Endothelial cell of umbilical vein (primary cell): ENCODE measurements around the gene DAAM1. TPM values are rescaled to one million over a fixed set of nuclear protein-coding genes. Genes with fewer than 3 reads are reported as not detected.

Experiments
- BruUV-seq: library from RNA; stranded (reverse); fragments of 400-500 nt; replicated peaks from 2 replicates; lab custom pipeline; 2021; lab: Mats Ljungman, UMichigan
- CTCF ChIA-PET: fragments of 300-600, 350-600 bp; sonication (Branson Sonifier 250); formaldehyde crosslinking; loops from one replicate; lab custom pipeline; 2021; ENCODE audit warnings: antibody characterized with exemption, inconsistent platforms; lab: Charles Lee
- POLR2A ChIA-PET: fragments of 300-600, 350-600 bp; sonication (Branson Sonifier 250); formaldehyde crosslinking; loops from one replicate; lab custom pipeline; 2021; ENCODE audit warnings: antibody characterized with exemption, inconsistent platforms; lab: Charles Lee
- DNase-seq: peaks from one replicate; pipeline ENCODE4 v3.0.0-alpha.2; 2011; ENCODE audit warnings: low read depth, low spot score
- FAIRE-seq: peaks from 2 replicates; lab custom pipeline; 2011; peaks lifted over from hg19 to GRCh38; lab: Jason Lieb, UNC
- H2AFZ ChIP-seq: 2 replicates; pipeline ENCODE4 v1.6.0; 2012; ENCODE audit warnings: low read depth, low read length, control low read depth, inconsistent platforms
- H3K27ac ChIP-seq: 2 replicates; pipeline ENCODE4 v1.5.1; 2011; ENCODE audit warnings: low read depth, mild to moderate bottlenecking, control low read depth, low read length, moderate library complexity; ENCODE audit not compliant: insufficient read depth
- H3K27me3 ChIP-seq, 2 experiments: 2 replicates each; pipeline versions ENCODE4 v1.6.0 to v1.6.1; 2011; ENCODE audit warnings: low read length in 2 of 2, mixed read lengths in 1 of 2; ENCODE audit not compliant: control insufficient read depth in 2 of 2, insufficient read depth in 2 of 2
- H3K36me3 ChIP-seq, 2 experiments: 2 replicates in 1 of 2; 3 replicates in 1 of 2; pipeline ENCODE4 v1.5.1; 2011; ENCODE audit warnings: low read length in 2 of 2, mild to moderate bottlenecking in 1 of 2, moderate library complexity in 1 of 2; ENCODE audit not compliant: control insufficient read depth in 2 of 2, insufficient read depth in 2 of 2; ENCODE audit errors: extremely low read depth in 1 of 2
- H3K4me1 ChIP-seq: 3 replicates; pipeline ENCODE4 v1.5.1; 2011; ENCODE audit warnings: mild to moderate bottlenecking, low read length; ENCODE audit not compliant: control insufficient read depth, insufficient read depth; ENCODE audit errors: extremely low read depth
- H3K4me2 ChIP-seq: 2 replicates; pipeline ENCODE4 v1.6.1; 2011; ENCODE audit warnings: low read length, control low read depth, mixed read lengths; ENCODE audit not compliant: insufficient read depth
- H3K4me3 ChIP-seq, 3 experiments: fragments of 200-600 bp in 1 of 3; sonication (generic), shearing (Covaris generic) in 1 of 3; replicated peaks in 1 of 3; 2 replicates each; pipeline ENCODE4 v1.5.1; 2011 to 2016; ENCODE audit warnings: control low read depth in 3 of 3, low read length in 3 of 3, mild to moderate bottlenecking in 2 of 3, inconsistent platforms in 1 of 3, low read depth in 1 of 3, moderate library complexity in 1 of 3; ENCODE audit not compliant: insufficient read depth in 1 of 3
- H3K79me2 ChIP-seq: 2 replicates; pipeline ENCODE4 v1.6.0; 2012; ENCODE audit warnings: low read length, inconsistent platforms; ENCODE audit not compliant: control insufficient read depth, insufficient read depth
- H3K9ac ChIP-seq: replicated peaks from 2 replicates; pipeline ENCODE3; 2011; ENCODE audit warnings: low read length, control low read depth; ENCODE audit not compliant: insufficient read depth; ENCODE audit errors: extremely low read depth
- H3K9me1 ChIP-seq: replicated peaks from 3 replicates; pipeline ENCODE4 v1.6.0; 2011; ENCODE audit warnings: mild to moderate bottlenecking, low read length; ENCODE audit not compliant: control insufficient read depth, insufficient read depth; ENCODE audit errors: extremely low read depth
- H3K9me3 ChIP-seq: replicated peaks from 2 replicates; pipeline ENCODE4 v1.5.1; 2012; ENCODE audit warnings: low read length, inconsistent platforms; ENCODE audit not compliant: control insufficient read depth, insufficient read depth
- H4K20me1 ChIP-seq: replicated peaks from 2 replicates; pipeline ENCODE3; 2011; ENCODE audit warnings: mild to moderate bottlenecking, low read length; ENCODE audit not compliant: control insufficient read depth, insufficient read depth; ENCODE audit errors: extremely low read depth
- CTCF ChIP-seq, 2 donors: IDR thresholded peaks; 1 replicate in 1 of 2; 2 replicates in 1 of 2; pipeline ENCODE4 v1.5.1; 2011; ENCODE audit warnings: low read length in 2 of 2, mild to moderate bottlenecking in 2 of 2, moderate library complexity in 2 of 2, control low read depth in 1 of 2, inconsistent platforms in 1 of 2, low read depth in 1 of 2; ENCODE audit not compliant: insufficient read depth in 1 of 2; ENCODE audit errors: extremely low read depth in 1 of 2
- EZH2 ChIP-seq: IDR thresholded peaks from 2 replicates; pipeline ENCODE4 v1.6.1; 2012; ENCODE audit warnings: borderline replicate concordance, low read depth, mild to moderate bottlenecking, moderate library complexity, low read length, inconsistent platforms; ENCODE audit not compliant: severe bottlenecking
- FOS ChIP-seq: IDR thresholded peaks from 2 replicates; pipeline ENCODE4 v1.6.1; 2011; ENCODE audit warnings: mild to moderate bottlenecking, low read length, moderate library complexity, borderline replicate concordance; ENCODE audit not compliant: insufficient read depth
- GATA2 ChIP-seq: IDR thresholded peaks from 2 replicates; pipeline ENCODE4 v1.7.0; 2011; ENCODE audit warnings: low read depth, mild to moderate bottlenecking, moderate library complexity, mixed read lengths, low read length; ENCODE audit not compliant: insufficient read length, insufficient read depth
- JUN ChIP-seq: IDR thresholded peaks from 2 replicates; pipeline ENCODE4 v1.6.1; 2011; ENCODE audit warnings: borderline replicate concordance, low read depth; ENCODE audit not compliant: insufficient read length, insufficient read depth
- MAX ChIP-seq: IDR thresholded peaks from 2 replicates; pipeline ENCODE4 v1.6.1; 2011; ENCODE audit not compliant: insufficient read depth, insufficient read length
- MYC ChIP-seq: IDR thresholded peaks from one replicate; pipeline ENCODE4 v1.6.1; 2011; ENCODE audit warnings: mild to moderate bottlenecking, low read depth, low read length
- POLR2A ChIP-seq: IDR thresholded peaks from 2 replicates; pipeline ENCODE4 v1.6.1; 2012; ENCODE audit warnings: low read depth, mild to moderate bottlenecking, control low read depth, low read length
- POLR2AphosphoS5 ChIP-seq: IDR thresholded peaks from 2 replicates; pipeline ENCODE4 v1.6.1; 2012; ENCODE audit warnings: low read depth, mild to moderate bottlenecking, control low read depth, low read length, moderate library complexity; ENCODE audit not compliant: insufficient read depth
- dilution Hi-C: fragments of 300-500 bp; cut with MboI; formaldehyde crosslinking; loops from one replicate; pipeline ENCODE4 v1.15.0; 2019; ENCODE audit warnings: low sequenced_read_pairs; ENCODE audit not compliant: extremely low pct_ligation_motif_present
- intact Hi-C: fragments of 100-400 bp; cut with micrococcal nuclease; formaldehyde crosslinking; loops from one replicate; pipeline ENCODE4 v1.10.0; 2022
- polyA plus RNA-seq, 4 experiments: library from polyadenylated mRNA; depleted of rRNA in 3 of 4; stranded (reverse) in 3 of 4; unstranded in 1 of 4; fragments of >200 nt; gene quantifications; 2 replicates each; pipeline versions ENCODE4 v1.2.1 to v1.2.3, GENCODE V29; 2011 to 2012; ENCODE audit warnings: missing spikeins in 1 of 4
- total RNA-seq: library from RNA; stranded (reverse); gene quantifications from 2 replicates; pipeline ENCODE4 v1.2.3, GENCODE V29; 2021

The DAAM1 gene
- total and polyA plus RNA-seq, 2 donors (not counting 3 experiments of a cell fraction or from before 2014, with no cell fraction given) = 10.2 to 25.3 TPM

GRCh38 chr14:59184396-59184795, 4.1 kb upstream of the DAAM1 start:
- DNase-seq = no peak
- peaks cover 2% of the 10 kb centered on the region for H3K79me2 ChIP-seq
- intact Hi-C loops = no loop called here
- TF ChIP-seq JUN = no peak
- TF ChIP-seq CTCF (IDR thresholded peaks at IDR 0.05; ENCODE audit: extremely low read depth in 1 of 2, insufficient read depth in 1 of 2, low read depth in 1 of 2, low read length in 2 of 2) = no peak
- no peak for TF ChIP-seq POLR2AphosphoS5
- no peak for TF ChIP-seq MYC
- TF ChIP-seq MAX = no peak
- TF ChIP-seq EZH2 = no peak
- TF ChIP-seq FOS = no peak
- no peak for TF ChIP-seq POLR2A
- TF ChIP-seq GATA2 = no peak
- no peak overlapping the region for H2AFZ ChIP-seq
- H3K36me3 ChIP-seq = no peaks in the 10 kb centered on the region
- H3K9me3 ChIP-seq = no peaks in the 10 kb centered on the region
- H3K4me2 ChIP-seq = no peak overlapping the region
- POLR2A ChIA-PET = no interaction called here
- no peak overlapping the region for H3K9ac ChIP-seq
- H3K4me3 ChIP-seq = no peak overlapping the region
- no peaks in the 10 kb centered on the region for H3K9me1 ChIP-seq
- dilution Hi-C loops = no loop called here
- peaks cover 15 to 30% of the 10 kb centered on the region in 2 experiments for H3K27me3 ChIP-seq
- CTCF ChIA-PET = interaction anchor here (0.8 to 1.3 kb wide), 4 partner anchors 26 to 260 kb away, joined by 3 to 4 read pairs (median 3); no protein-coding TSS in a partner anchor
- no peak overlapping the region for H3K27ac ChIP-seq
- BruUV-seq = no TSS peak
- no peaks in the 10 kb centered on the region for H4K20me1 ChIP-seq
- peaks cover 6% of the 10 kb centered on the region for H3K4me1 ChIP-seq
- no peak for FAIRE-seq
